ENCODE data around the gene RPS23. TPM values are rescaled to one million over a fixed set of nuclear protein-coding genes. Genes with fewer than 3 reads are reported as not detected.

RPS23 gene
- total and polyA plus RNA-seq, 2 donors from 2014 or later, result 1,470 to 2,169 TPM

GRCh38 chr5:82319192-82319591 is 41.0 kb upstream of the RPS23 start:
- DNase-seq, result no peak
- Histone ChIP-seq H3K4me1 (ENCODE audit: control insufficient read depth in 2 of 3, insufficient read depth in 2 of 3, low read depth in 1 of 3, low read length in 3 of 3) (no peaks in the 10 kb centered on the region), H3K9ac (ENCODE audit: low read length in 3 of 3) (no peak overlapping the region), H3K27me3 (ENCODE audit: control insufficient read depth, insufficient read depth, low read length) (no peaks in the 10 kb centered on the region), H3K9me3 (ENCODE audit: control insufficient read depth in 2 of 3, insufficient read depth in 1 of 3, low read length in 3 of 3) (no peaks in the 10 kb centered on the region), H3K4me3 (ENCODE audit: low read length in 3 of 3) (no peak overlapping the region), H3K36me3 (ENCODE audit: control insufficient read depth in 2 of 3, insufficient read depth in 3 of 3, low read length in 3 of 3) (no peaks in the 10 kb centered on the region), H3K27ac (ENCODE audit: low read depth in 2 of 2, low read length in 2 of 2) (no peak overlapping the region)
- intact Hi-C loops (cut with DNase I), result no loop called here
- TF ChIP-seq CTCF (IDR thresholded peaks at IDR 0.05; ENCODE audit: borderline replicate concordance, extremely low read depth, insufficient read depth), result no peak
- FAIRE-seq, result no peak

GRCh38 chr5:82314964-82315758 is 37.0 kb upstream of the RPS23 start:
- Histone ChIP-seq H3K9me3 (ENCODE audit: control insufficient read depth in 2 of 3, insufficient read depth in 1 of 3, low read length in 3 of 3) (no peaks in the 10 kb centered on the region), H3K27me3 (ENCODE audit: control insufficient read depth, insufficient read depth, low read length) (no peaks in the 10 kb centered on the region), H3K4me1 (ENCODE audit: control insufficient read depth in 2 of 3, insufficient read depth in 2 of 3, low read depth in 1 of 3, low read length in 3 of 3) (no peaks in the 10 kb centered on the region), H3K27ac (ENCODE audit: low read depth in 2 of 2, low read length in 2 of 2) (no peak overlapping the region), H3K4me3 (ENCODE audit: low read length in 3 of 3) (no peak overlapping the region), H3K9ac (ENCODE audit: low read length in 3 of 3) (no peak overlapping the region), H3K36me3 (ENCODE audit: control insufficient read depth in 2 of 3, insufficient read depth in 3 of 3, low read length in 3 of 3) (no peaks in the 10 kb centered on the region)
- FAIRE-seq (no peak), DNase-seq (no peak)
- no peak for TF ChIP-seq CTCF (IDR thresholded peaks at IDR 0.05; ENCODE audit: borderline replicate concordance, extremely low read depth, insufficient read depth)
- intact Hi-C loops (cut with DNase I), result no loop called here

- Histone ChIP-seq H3K9ac (ENCODE audit: low read length in 3 of 3) (no peak overlapping the region), H3K27ac (ENCODE audit: low read depth in 2 of 2, low read length in 2 of 2) (no peak overlapping the region), H3K9me3 (ENCODE audit: control insufficient read depth in 2 of 3, insufficient read depth in 1 of 3, low read length in 3 of 3) (no peaks in the 10 kb centered on the region), H3K4me3 (ENCODE audit: low read length in 3 of 3) (no peak overlapping the region), H3K27me3 (ENCODE audit: control insufficient read depth, insufficient read depth, low read length) (no peaks in the 10 kb centered on the region), H3K4me1 (ENCODE audit: control insufficient read depth in 2 of 3, insufficient read depth in 2 of 3, low read depth in 1 of 3, low read length in 3 of 3) (no peaks in the 10 kb centered on the region), H3K36me3 (ENCODE audit: control insufficient read depth in 2 of 3, insufficient read depth in 3 of 3, low read length in 3 of 3) (peaks cover 0 to 2% (median 0%) of the 10 kb centered on the region in 3 donors)
- no peak for FAIRE-seq
- DNase-seq, result peak in 1 of 5 donors; percentile 6
- intact Hi-C loops (cut with DNase I), result no loop called here
- TF ChIP-seq CTCF (IDR thresholded peaks at IDR 0.05; ENCODE audit: borderline replicate concordance, extremely low read depth, insufficient read depth), result no peak
Observed at GRCh38 chr5:82313016-82313415, 34.9 kb upstream of the RPS23 start.

Data from kidney (tissue), 14 donors.